Liver (tissue), 9 donors: Measurements from ENCODE around the gene PGAM4. TPM values are rescaled to one million over a fixed set of nuclear protein-coding genes. Genes with fewer than 3 reads are reported as not detected.

Experiments
- DNase-seq: peaks from one replicate; pipeline ENCODE4 v3.0.0-alpha.2; 2017; ENCODE audit warnings: low spot score
- H3K27ac ChIP-seq, 2 donors: one replicate each; pipeline ENCODE4 v1.7.0; 2013; ENCODE audit warnings: inconsistent platforms in 2 of 2, low read length in 2 of 2, control low read depth in 1 of 2, low read depth in 1 of 2, mild to moderate bottlenecking in 1 of 2
- H3K27me3 ChIP-seq, 4 donors: one replicate each; pipeline versions ENCODE4 v1.6.1 to v1.7.0; 2013; ENCODE audit warnings: low read length in 3 of 4, inconsistent platforms in 1 of 4, mild to moderate bottlenecking in 1 of 4, moderate library complexity in 1 of 4; ENCODE audit not compliant: control insufficient read depth in 4 of 4, insufficient read depth in 4 of 4
- H3K36me3 ChIP-seq, 4 donors: one replicate each; pipeline versions ENCODE4 v1.6.1 to v1.7.0; 2013; ENCODE audit warnings: low read length in 3 of 4, mild to moderate bottlenecking in 3 of 4, low read depth in 1 of 4, moderate library complexity in 1 of 4; ENCODE audit not compliant: control insufficient read depth in 4 of 4, insufficient read depth in 3 of 4
- H3K4me1 ChIP-seq, 4 donors: one replicate each; pipeline versions ENCODE4 v1.6.1 to v1.7.0; 2013; ENCODE audit warnings: low read length in 3 of 4, mild to moderate bottlenecking in 3 of 4, moderate library complexity in 1 of 4; ENCODE audit not compliant: control insufficient read depth in 4 of 4, insufficient read depth in 4 of 4
- H3K4me3 ChIP-seq, 3 donors: one replicate each; pipeline versions ENCODE4 v1.6.1 to v1.7.0; 2013; ENCODE audit warnings: low read length in 3 of 3, control low read depth in 1 of 3, low read depth in 1 of 3, mild to moderate bottlenecking in 1 of 3
- H3K9ac ChIP-seq, 2 donors: one replicate each; pipeline ENCODE4 v1.7.0; 2013; ENCODE audit warnings: low read length in 2 of 2, mild to moderate bottlenecking in 2 of 2, moderate library complexity in 2 of 2, control low read depth in 1 of 2, low read depth in 1 of 2
- H3K9me3 ChIP-seq, 4 donors: one replicate each; pipeline versions ENCODE4 v1.6.1 to v1.7.0; 2013; ENCODE audit warnings: low read length in 3 of 4; ENCODE audit not compliant: control insufficient read depth in 4 of 4
- FOXA1 ChIP-seq: IDR thresholded peaks from 2 replicates; pipeline ENCODE4 v1.6.1; 2016; ENCODE audit warnings: antibody characterized with exemption
- FOXA2 ChIP-seq: IDR thresholded peaks from 2 replicates; pipeline ENCODE4 v1.6.1; 2016; ENCODE audit warnings: antibody characterized with exemption
- GABPA ChIP-seq, 2 donors: IDR thresholded peaks in 1 of 2; conservative IDR thresholded peaks in 1 of 2; 2 replicates each; pipeline ENCODE4 v1.6.1; 2016; ENCODE audit warnings: antibody characterized with exemption in 2 of 2, mild to moderate bottlenecking in 1 of 2, moderate library complexity in 1 of 2
- HNF4G ChIP-seq: IDR thresholded peaks from 2 replicates; pipeline ENCODE4 v1.6.1; 2016; ENCODE audit warnings: antibody characterized with exemption
- JUND ChIP-seq, 2 donors: IDR thresholded peaks; 2 replicates each; pipeline ENCODE4 v1.6.1; 2016; ENCODE audit warnings: antibody characterized with exemption in 2 of 2
- NR2F2 ChIP-seq: IDR thresholded peaks from 2 replicates; pipeline ENCODE4 v1.6.1; 2016; ENCODE audit warnings: antibody characterized with exemption
- RXRA ChIP-seq, 2 donors: IDR thresholded peaks; 2 replicates each; pipeline ENCODE4 v1.6.1; 2017 to 2018; ENCODE audit warnings: antibody characterized with exemption in 2 of 2, mild to moderate bottlenecking in 1 of 2
- TAF1 ChIP-seq: conservative IDR thresholded peaks from 2 replicates; pipeline ENCODE4 v1.6.1; 2016; ENCODE audit warnings: antibody characterized with exemption, mild to moderate bottlenecking
- ZBTB33 ChIP-seq: IDR thresholded peaks from 2 replicates; pipeline ENCODE4 v1.6.1; 2016; ENCODE audit warnings: antibody characterized with exemption
- WGBS: extraction: QIAGEN DNeasy Blood & Tissue Kit; methylation state at CpG from one replicate; pipeline ENCODE4 v1.1.7; 2013; 5-methylcytosine and 5-hydroxymethylcytosine counted together
- polyA plus RNA-seq, 2 donors: library from polyadenylated mRNA; stranded (reverse) in 1 of 2; unstranded in 1 of 2; fragments of 200-250 nt in 1 of 2; fragments of >200 nt in 1 of 2; fragmentation: Nextera tagmentation in 1 of 2; extraction: Ambion mirVana in 1 of 2; gene quantifications; one replicate each; pipeline versions ENCODE4 v1.2.1 to v1.2.3, GENCODE V29; 2013 to 2015
- total RNA-seq, 2 donors: library from RNA; depleted of rRNA; stranded (reverse); fragments of >200 nt; gene quantifications; one replicate each; pipeline ENCODE4 v1.2.3, GENCODE V29; 2014
- donor health status: healthy.
- donor health status: healthy.
- donor health status: healthy.
- donor health status: healthy.
- donor health status: healthy.

PGAM4 gene
- total and polyA plus RNA-seq, 4 donors: not detected

- Histone ChIP-seq H3K36me3 (no peaks in the 10 kb centered on the region), H3K27me3 (no peaks in the 10 kb centered on the region), H3K4me1 (no peaks in the 10 kb centered on the region), H3K27ac (no peak overlapping the region), H3K9me3 (no peaks in the 10 kb centered on the region), H3K4me3 (no peak overlapping the region), H3K9ac (no peak overlapping the region)
- no peak for DNase-seq
- TF ChIP-seq NR2F2 (no peak), FOXA2 (no peak), ZBTB33 (no peak), HNF4G (no peak)
- 91% methylated on average over 1 of the region's 1 CpG for WGBS
Measured at GRCh38 chrX:77977518-77977917, 8.1 kb upstream of the PGAM4 start.

DNA sequence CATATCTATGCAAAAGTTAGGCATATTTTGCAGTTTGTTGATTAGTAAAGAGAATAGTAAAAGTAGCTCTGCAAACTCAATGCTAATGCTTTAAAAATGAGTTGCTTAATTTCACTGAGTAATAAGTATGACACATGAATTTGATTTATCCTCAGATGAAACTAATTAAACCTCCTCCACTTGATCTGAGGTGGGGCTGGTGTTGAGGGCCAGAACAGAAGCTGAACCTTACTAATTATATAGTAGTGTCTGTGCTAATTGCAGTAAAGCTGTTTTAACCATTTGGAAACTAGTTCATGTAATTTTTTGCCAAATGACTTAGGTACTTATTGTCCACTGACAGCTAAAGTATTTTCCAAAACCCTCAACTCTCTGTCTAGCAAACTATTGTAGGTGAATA, 7.7 kb upstream of the PGAM4 start:
- DNase-seq: no peak
- H3K27me3 ChIP-seq: no peaks in the 10 kb centered on the region

GRCh38 chrX:77975755-77976154, 6.3 kb upstream of the PGAM4 start:
- no peak for TF ChIP-seq RXRA (IDR thresholded peaks at IDR 0.05)
- TF ChIP-seq TAF1: no peak
- no peak for TF ChIP-seq NR2F2
- TF ChIP-seq FOXA1: no peak
- TF ChIP-seq ZBTB33: no peak
- no peaks in the 10 kb centered on the region for H3K9me3 ChIP-seq
- no peaks in the 10 kb centered on the region for H3K36me3 ChIP-seq
- no peak overlapping the region for H3K4me3 ChIP-seq
- no peak overlapping the region for H3K27ac ChIP-seq
- no peak for DNase-seq
- H3K9ac ChIP-seq: no peak overlapping the region
- H3K27me3 ChIP-seq: no peaks in the 10 kb centered on the region
- H3K4me1 ChIP-seq: no peaks in the 10 kb centered on the region
- WGBS: 94% methylated on average over 2 of the region's 2 CpGs

More for the DNA sequence above, 7.7 kb upstream of the PGAM4 start:
- Histone ChIP-seq H3K9me3 (no peaks in the 10 kb centered on the region), H3K27ac (no peak overlapping the region), H3K36me3 (no peaks in the 10 kb centered on the region), H3K4me1 (no peaks in the 10 kb centered on the region), H3K4me3 (no peak overlapping the region), H3K9ac (no peak overlapping the region)
- TF ChIP-seq GABPA (IDR thresholded peaks at IDR 0.05 in 1 of 2, conservative IDR thresholded peaks at IDR 0.05 in 1 of 2) (no peak), FOXA1 (no peak), ZBTB33 (no peak), HNF4G (no peak), JUND (IDR thresholded peaks at IDR 0.05) (no peak)
